Skeletal muscle tissue (tissue), 5 donors: ENCODE data around the gene ZFTA. TPM values are rescaled to one million over a fixed set of nuclear protein-coding genes. Genes with fewer than 3 reads are reported as not detected.

Experiments
- H3K27ac ChIP-seq: one replicate; pipeline ENCODE4 v1.7.0; 2013; ENCODE audit warnings: mild to moderate bottlenecking, low read depth, low read length, inconsistent platforms
- H3K27me3 ChIP-seq, 3 donors: one replicate each; pipeline ENCODE4 v1.7.0; 2013; ENCODE audit warnings: low read length in 3 of 3; ENCODE audit not compliant: control insufficient read depth in 3 of 3, insufficient read depth in 3 of 3
- H3K36me3 ChIP-seq, 3 donors: one replicate each; pipeline ENCODE4 v1.7.0; 2013; ENCODE audit warnings: low read length in 3 of 3; ENCODE audit not compliant: control insufficient read depth in 3 of 3, insufficient read depth in 3 of 3
- H3K4me1 ChIP-seq, 3 donors: one replicate each; pipeline ENCODE4 v1.7.0; 2013; ENCODE audit warnings: low read length in 3 of 3, mild to moderate bottlenecking in 3 of 3; ENCODE audit not compliant: control insufficient read depth in 3 of 3, insufficient read depth in 3 of 3
- H3K4me3 ChIP-seq, 3 donors: one replicate each; pipeline ENCODE4 v1.7.0; 2013; ENCODE audit warnings: low read length in 3 of 3
- H3K9ac ChIP-seq, 3 donors: one replicate each; pipeline ENCODE4 v1.7.0; 2013; ENCODE audit warnings: low read length in 3 of 3, mild to moderate bottlenecking in 3 of 3, moderate library complexity in 2 of 3, low read depth in 1 of 3
- H3K9me3 ChIP-seq, 3 donors: one replicate each; pipeline ENCODE4 v1.7.0; 2013; ENCODE audit warnings: low read length in 3 of 3; ENCODE audit not compliant: control insufficient read depth in 3 of 3
- small RNA-seq: library from RNA; depleted of rRNA; stranded (forward); fragments of <200 nt; gene quantifications from one replicate; pipeline ENCODE3, GENCODE V24; 2014
- total RNA-seq: library from RNA; depleted of rRNA; stranded (reverse); fragments of >200 nt; gene quantifications from one replicate; pipeline ENCODE4 v1.2.3, GENCODE V29; 2014
- donor health status: Osteomylitis.

Gene ZFTA
- total RNA-seq, 1 donor from 2014 or later, result 15.7 TPM

- H3K27me3 ChIP-seq, result no peaks in the 10 kb centered on the region
- no peak overlapping the region for H3K4me3 ChIP-seq
- no peaks in the 10 kb centered on the region for H3K9me3 ChIP-seq
- peaks cover 0 to 2% (median 0%) of the 10 kb centered on the region in 3 donors for H3K36me3 ChIP-seq
- H3K9ac ChIP-seq, result no peak overlapping the region
- no peaks in the 10 kb centered on the region for H3K4me1 ChIP-seq
- H3K27ac ChIP-seq, result no peak overlapping the region
Measured at GRCh38 chr11:63719987-63720386, 48.6 kb downstream of the ZFTA start.

DNA sequence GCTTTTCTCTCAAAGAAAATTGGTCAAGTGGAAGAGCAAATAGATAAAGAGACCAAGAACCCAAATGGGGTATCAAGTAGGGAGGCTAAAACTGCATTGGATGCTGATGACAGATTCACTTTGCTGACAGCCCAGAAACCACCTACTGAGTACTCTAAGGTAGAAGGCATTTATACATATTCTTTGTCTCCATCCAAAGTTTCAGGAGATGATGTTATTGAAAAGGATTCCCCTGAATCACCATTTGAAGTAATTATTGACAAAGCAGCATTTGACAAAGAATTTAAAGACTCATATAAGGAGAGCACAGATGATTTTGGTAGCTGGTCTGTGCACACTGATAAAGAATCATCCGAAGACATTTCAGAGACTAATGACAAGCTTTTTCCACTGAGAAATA lies 49.6 kb downstream of the ZFTA start:
- no peak overlapping the region for H3K27ac ChIP-seq
- H3K4me3 ChIP-seq, result no peak overlapping the region
- no peaks in the 10 kb centered on the region for H3K4me1 ChIP-seq
- H3K9ac ChIP-seq, result no peak overlapping the region
- H3K9me3 ChIP-seq, result no peaks in the 10 kb centered on the region
- peaks cover 0 to 2% (median 0%) of the 10 kb centered on the region in 3 donors for H3K36me3 ChIP-seq
- no peaks in the 10 kb centered on the region for H3K27me3 ChIP-seq

Small RNAs within 50 kb of the gene (small RNA-seq; reads per million reads assigned to genes)
- gene RN7SL596P, result not detected

Other genes with a start within 250 kb of the ZFTA start
- 6.3 TPM for gene PLAAT4, start 232.0 kb downstream of the ZFTA start, total RNA-seq
- not detected for gene PLAAT2, start 205.4 kb downstream of the ZFTA start, total RNA-seq
- 19.8 TPM for gene PLAAT3, start 154.3 kb downstream of the ZFTA start, total RNA-seq
- gene ATL3, start 97.4 kb downstream of the ZFTA start, total RNA-seq, result 40.2 TPM
- 28.7 TPM for gene RTN3, start 87.3 kb downstream of the ZFTA start, total RNA-seq
- 6.8 TPM for gene SPINDOC, start 44.7 kb upstream of the ZFTA start, total RNA-seq
- gene MARK2, start 70.3 kb upstream of the ZFTA start, total RNA-seq, result 6.8 TPM
- gene RCOR2, start 148.4 kb upstream of the ZFTA start, total RNA-seq, result 4.2 TPM
- 4.7 TPM for gene NAA40, start 170.2 kb upstream of the ZFTA start, total RNA-seq
- gene COX8A, start 205.8 kb upstream of the ZFTA start, total RNA-seq, result 481 TPM
- gene OTUB1, start 217.7 kb upstream of the ZFTA start, total RNA-seq, result 18.3 TPM